Sigmoid colon (tissue), 4 donors: ENCODE measurements around the gene CENPM.

ENCODE experiments used
- EP300 ChIP-seq, 4 donors: sonication (generic); formaldehyde crosslinking; IDR thresholded peaks; one replicate each; pipeline ENCODE4 v1.6.1; 2017; ENCODE audit warnings: antibody characterized with exemption in 4 of 4
- POLR2A ChIP-seq, 2 donors: fragments of 450-650 bp; IDR thresholded peaks; one replicate each; pipeline ENCODE4 v1.6.1; 2016; ENCODE audit warnings: antibody characterized with exemption in 2 of 2, mild to moderate bottlenecking in 2 of 2, moderate library complexity in 2 of 2
- POLR2AphosphoS5 ChIP-seq, 4 donors: sonication (generic); formaldehyde crosslinking; IDR thresholded peaks; one replicate each; pipeline ENCODE4 v1.6.1; 2017; ENCODE audit warnings: antibody characterized with exemption in 4 of 4
- TF ChIP-seq, protein P1 (sequence below), 4 experiments: fragments of 450-650 bp in 3 of 4; fragments of 200-600 bp in 1 of 4; IDR thresholded peaks; one replicate each; pipeline ENCODE4 v1.5.1; 2016 to 2019; ENCODE audit warnings: antibody characterized with exemption in 4 of 4, mild to moderate bottlenecking in 3 of 4, moderate library complexity in 2 of 4

DNA sequence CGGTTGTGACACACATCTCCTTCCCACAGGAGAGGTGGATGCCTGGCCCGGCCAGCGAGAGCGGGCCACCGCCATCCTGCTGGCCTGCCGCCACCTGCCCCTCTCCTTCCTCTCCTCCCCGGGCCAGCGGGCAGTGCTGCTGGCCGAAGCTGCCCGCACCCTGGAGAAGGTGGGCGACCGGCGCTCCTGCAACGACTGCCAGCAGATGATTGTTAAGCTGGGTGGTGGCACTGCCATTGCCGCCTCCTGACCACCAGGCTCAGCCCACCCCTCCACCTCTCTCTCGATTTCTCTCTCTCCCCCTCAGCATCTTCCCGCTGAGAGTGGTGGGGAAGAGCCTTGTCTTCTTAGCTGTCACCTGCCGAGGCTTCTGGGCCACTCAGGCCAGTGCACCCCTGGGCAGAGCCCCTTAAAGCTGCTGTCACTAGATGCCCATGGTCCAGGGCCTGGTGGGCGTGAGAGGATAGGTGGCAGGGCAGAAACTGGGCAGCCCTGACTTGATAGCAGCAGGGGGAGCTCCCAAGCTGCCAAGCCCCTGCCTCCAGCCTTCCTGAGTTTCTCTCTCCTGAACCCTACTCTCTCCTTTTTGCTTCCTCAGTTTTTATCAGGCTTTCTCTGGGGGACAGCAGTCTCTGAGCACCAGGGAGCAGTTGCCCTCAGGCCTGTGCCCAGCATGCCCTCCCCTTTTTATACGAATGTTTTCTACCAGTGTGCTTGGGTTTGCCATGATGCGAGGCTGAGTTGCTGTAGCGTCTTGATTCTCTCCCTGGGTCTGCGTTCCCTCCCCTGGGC, 41.3 kb downstream of the CENPM start:
- TF ChIP-seq POLR2A (IDR thresholded peaks at IDR 0.05) (no peak), EP300 (IDR thresholded peaks at IDR 0.05) (no peak), POLR2AphosphoS5 (IDR thresholded peaks at IDR 0.05) (no peak)
- TF ChIP-seq, protein P1, sequence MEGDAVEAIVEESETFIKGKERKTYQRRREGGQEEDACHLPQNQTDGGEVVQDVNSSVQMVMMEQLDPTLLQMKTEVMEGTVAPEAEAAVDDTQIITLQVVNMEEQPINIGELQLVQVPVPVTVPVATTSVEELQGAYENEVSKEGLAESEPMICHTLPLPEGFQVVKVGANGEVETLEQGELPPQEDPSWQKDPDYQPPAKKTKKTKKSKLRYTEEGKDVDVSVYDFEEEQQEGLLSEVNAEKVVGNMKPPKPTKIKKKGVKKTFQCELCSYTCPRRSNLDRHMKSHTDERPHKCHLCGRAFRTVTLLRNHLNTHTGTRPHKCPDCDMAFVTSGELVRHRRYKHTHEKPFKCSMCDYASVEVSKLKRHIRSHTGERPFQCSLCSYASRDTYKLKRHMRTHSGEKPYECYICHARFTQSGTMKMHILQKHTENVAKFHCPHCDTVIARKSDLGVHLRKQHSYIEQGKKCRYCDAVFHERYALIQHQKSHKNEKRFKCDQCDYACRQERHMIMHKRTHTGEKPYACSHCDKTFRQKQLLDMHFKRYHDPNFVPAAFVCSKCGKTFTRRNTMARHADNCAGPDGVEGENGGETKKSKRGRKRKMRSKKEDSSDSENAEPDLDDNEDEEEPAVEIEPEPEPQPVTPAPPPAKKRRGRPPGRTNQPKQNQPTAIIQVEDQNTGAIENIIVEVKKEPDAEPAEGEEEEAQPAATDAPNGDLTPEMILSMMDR (IDR thresholded peaks at IDR 0.05) = no peak
